ENCODE results near the gene MN1. TPM values are rescaled to one million over a fixed set of nuclear protein-coding genes. Genes with fewer than 3 reads are reported as not detected.

Gene MN1
- total and polyA plus RNA-seq, 12 donors: 0.64 to 2.7 (median 1.1) TPM

DNA sequence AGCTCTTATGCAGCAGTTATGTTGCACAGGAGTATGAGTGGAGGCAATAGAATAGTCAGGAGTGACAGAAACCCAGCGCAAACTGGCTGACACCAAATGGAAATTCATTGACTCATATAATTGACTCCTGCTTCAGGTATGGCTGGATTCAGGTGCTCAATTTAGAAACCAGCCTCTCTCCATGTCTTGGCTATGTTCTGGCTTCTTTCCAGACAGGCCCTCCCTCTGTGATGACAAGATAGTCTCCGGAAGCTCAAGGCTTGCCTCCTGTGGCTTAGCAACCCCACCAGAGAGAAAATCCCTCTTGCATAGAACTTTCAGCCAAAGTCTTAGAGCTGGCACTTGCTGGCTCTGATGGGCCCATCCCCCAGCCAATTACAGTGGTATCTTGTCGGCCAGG lies 28.1 kb upstream of the MN1 start:
- Histone ChIP-seq H3K4me3 (no peak overlapping the region), H3K9me3 (replicated peaks in 1 of 3) (no peaks in the 10 kb centered on the region), H3K36me3 (replicated peaks in 1 of 2) (no peaks in the 10 kb centered on the region), H3K4me1 (replicated peaks in 1 of 2) (no peaks in the 10 kb centered on the region), H3K27ac (no peak overlapping the region), H3K27me3 (no peaks in the 10 kb centered on the region)
- DNase-seq: no peak
- TF ChIP-seq, protein P1, sequence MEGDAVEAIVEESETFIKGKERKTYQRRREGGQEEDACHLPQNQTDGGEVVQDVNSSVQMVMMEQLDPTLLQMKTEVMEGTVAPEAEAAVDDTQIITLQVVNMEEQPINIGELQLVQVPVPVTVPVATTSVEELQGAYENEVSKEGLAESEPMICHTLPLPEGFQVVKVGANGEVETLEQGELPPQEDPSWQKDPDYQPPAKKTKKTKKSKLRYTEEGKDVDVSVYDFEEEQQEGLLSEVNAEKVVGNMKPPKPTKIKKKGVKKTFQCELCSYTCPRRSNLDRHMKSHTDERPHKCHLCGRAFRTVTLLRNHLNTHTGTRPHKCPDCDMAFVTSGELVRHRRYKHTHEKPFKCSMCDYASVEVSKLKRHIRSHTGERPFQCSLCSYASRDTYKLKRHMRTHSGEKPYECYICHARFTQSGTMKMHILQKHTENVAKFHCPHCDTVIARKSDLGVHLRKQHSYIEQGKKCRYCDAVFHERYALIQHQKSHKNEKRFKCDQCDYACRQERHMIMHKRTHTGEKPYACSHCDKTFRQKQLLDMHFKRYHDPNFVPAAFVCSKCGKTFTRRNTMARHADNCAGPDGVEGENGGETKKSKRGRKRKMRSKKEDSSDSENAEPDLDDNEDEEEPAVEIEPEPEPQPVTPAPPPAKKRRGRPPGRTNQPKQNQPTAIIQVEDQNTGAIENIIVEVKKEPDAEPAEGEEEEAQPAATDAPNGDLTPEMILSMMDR (IDR thresholded peaks at IDR 0.05): no peak
- TF ChIP-seq POLR2A (IDR thresholded peaks at IDR 0.05): no peak
- intact Hi-C loops (cut with DNase I): no loop called here
- WGBS, 4 donors: 87 to 94% (median 89%) methylated on average over 2 to 3 of the region's 3 CpGs

DNA sequence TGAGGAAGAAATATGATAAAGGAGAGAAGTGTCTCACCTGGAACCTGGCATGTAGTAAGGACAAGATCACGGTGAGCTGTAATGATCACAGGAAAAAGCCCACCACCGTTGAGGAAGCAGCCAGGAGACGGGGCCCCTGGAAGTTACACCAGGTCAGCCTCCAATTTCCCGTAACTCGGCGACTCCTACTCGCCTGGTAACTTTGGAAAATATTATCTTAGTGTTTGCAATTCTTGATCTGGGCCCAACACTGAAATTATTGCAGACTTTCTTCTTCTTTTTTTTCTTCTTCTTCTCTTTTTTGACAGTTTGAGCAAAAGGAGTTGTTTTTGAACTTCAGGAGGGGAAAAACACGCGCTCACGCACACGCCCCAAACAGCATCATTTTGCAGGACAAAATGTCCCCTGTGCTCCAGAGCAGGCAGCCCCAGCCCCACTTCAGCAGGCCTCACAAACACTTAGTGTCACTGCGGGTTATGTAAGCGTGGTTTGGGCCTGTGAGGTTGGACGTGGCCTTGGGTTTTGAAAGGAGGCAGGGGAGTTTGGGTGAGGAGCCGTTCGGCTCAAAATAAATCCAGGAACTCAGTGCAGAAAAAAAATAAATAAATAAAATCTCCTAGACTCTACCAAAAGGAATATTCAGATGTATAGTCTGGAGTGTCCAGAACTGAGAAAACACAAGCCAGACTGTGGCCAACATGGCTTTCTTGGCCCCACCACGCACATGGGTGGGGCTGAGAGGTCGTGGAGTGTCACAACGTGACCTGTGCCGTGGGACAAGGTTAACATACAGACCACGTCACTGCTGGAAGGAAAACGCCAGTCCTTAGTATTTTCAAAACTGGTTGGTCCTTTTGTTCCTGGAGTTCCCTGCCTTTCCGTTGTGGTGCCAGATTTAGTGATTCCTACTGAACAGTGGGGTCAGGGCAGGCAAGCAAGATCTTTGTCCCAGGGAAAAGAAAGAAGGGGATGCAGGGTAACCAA lies 26.3 kb upstream of the MN1 start:
- TF ChIP-seq, protein P1 (IDR thresholded peaks at IDR 0.05): no peak
- no peak for TF ChIP-seq POLR2A (IDR thresholded peaks at IDR 0.05)
- peak in 5 of 7 donors; percentile 33 to 64 (median 61) for DNase-seq
- H3K4me1 ChIP-seq (replicated peaks in 1 of 2): no peaks in the 10 kb centered on the region
- no peaks in the 10 kb centered on the region for H3K36me3 ChIP-seq (replicated peaks in 1 of 2)
- H3K27ac ChIP-seq: peak overlapping the region in 2 of 5 donors; percentile 50 to 52
- H3K4me3 ChIP-seq: no peak overlapping the region
- H3K9me3 ChIP-seq (replicated peaks in 1 of 3): no peaks in the 10 kb centered on the region
- intact Hi-C loops (cut with DNase I): no loop called here
- 58 to 69% (median 66%) methylated on average over 23 of the region's 23 CpGs for WGBS, 4 donors
- no peaks in the 10 kb centered on the region for H3K27me3 ChIP-seq

DNA sequence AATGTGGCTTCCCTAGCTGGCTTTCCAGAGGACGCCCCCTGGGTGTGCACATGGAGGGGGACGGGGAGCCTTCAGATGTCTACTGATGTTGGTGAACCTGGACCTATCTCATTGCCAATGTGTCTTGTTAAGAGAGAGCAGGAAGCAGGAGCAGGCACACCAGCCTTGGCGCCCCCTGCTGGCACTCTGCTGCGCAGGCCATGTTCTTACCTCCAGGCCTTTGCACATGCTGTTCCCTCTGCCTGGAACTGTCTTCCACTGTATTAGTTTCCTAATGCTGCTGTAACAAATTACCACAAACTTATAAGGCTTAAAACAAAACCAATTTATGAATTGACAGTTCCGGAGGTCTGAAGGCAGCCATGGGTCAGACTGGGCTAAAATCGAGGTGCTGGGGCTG lies 23.6 kb upstream of the MN1 start:
- Histone ChIP-seq H3K4me3 (no peak overlapping the region), H3K27me3 (no peaks in the 10 kb centered on the region), H3K4me1 (replicated peaks in 1 of 2) (no peaks in the 10 kb centered on the region), H3K36me3 (replicated peaks in 1 of 2) (no peaks in the 10 kb centered on the region), H3K9me3 (replicated peaks in 1 of 3) (no peaks in the 10 kb centered on the region), H3K27ac (no peak overlapping the region)
- intact Hi-C loops (cut with DNase I): no loop called here
- no peak for TF ChIP-seq POLR2A (IDR thresholded peaks at IDR 0.05)
- TF ChIP-seq, protein P1 (IDR thresholded peaks at IDR 0.05): peak in 1 of 6 experiments; percentile 14
- 92 to 94% (median 93%) methylated on average over 2 to 6 of the region's 6 CpGs for WGBS, 4 donors
- DNase-seq: no peak

DNA sequence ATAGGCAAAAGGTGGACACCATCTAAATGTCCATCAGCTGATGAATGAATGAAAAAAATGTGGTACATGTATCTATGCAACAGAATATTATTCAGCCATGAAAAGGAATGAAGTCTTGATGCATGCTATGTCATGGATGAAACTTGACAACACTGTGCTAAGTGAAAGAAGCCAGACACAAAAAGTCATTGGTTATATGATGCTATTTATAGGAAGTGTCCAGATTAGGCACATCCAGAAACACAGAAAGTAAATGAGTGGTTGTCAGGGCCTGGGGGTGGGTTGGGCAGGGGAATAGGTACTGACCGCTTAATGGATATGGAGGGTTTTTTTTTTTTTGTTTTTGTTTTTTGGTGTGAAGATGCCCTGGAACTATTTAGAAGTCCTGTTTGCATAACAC lies 21.7 kb upstream of the MN1 start:
- H3K36me3 ChIP-seq (replicated peaks in 1 of 2): no peaks in the 10 kb centered on the region
- DNase-seq: no peak
- WGBS, 4 donors: 94 to 100% (median 98%) methylated on average over 1 of the region's 1 CpG
- H3K9me3 ChIP-seq (replicated peaks in 1 of 3): no peaks in the 10 kb centered on the region
- TF ChIP-seq, protein P1 (IDR thresholded peaks at IDR 0.05): no peak
- no peak for TF ChIP-seq POLR2A (IDR thresholded peaks at IDR 0.05)
- no peak overlapping the region for H3K27ac ChIP-seq
- H3K4me1 ChIP-seq (replicated peaks in 1 of 2): no peaks in the 10 kb centered on the region
- no peak overlapping the region for H3K4me3 ChIP-seq
- intact Hi-C loops (cut with DNase I): no loop called here
- no peaks in the 10 kb centered on the region for H3K27me3 ChIP-seq

All from adrenal gland (tissue), 12 donors.